ENCODE results near the gene OR9Q2.

OR9Q2 gene, protein sequence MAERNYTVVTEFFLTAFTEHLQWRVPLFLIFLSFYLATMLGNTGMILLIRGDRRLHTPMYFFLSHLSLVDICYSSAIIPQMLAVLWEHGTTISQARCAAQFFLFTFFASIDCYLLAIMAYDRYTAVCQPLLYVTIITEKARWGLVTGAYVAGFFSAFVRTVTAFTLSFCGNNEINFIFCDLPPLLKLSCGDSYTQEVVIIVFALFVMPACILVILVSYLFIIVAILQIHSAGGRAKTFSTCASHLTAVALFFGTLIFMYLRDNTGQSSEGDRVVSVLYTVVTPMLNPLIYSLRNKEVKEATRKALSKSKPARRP

DNA sequence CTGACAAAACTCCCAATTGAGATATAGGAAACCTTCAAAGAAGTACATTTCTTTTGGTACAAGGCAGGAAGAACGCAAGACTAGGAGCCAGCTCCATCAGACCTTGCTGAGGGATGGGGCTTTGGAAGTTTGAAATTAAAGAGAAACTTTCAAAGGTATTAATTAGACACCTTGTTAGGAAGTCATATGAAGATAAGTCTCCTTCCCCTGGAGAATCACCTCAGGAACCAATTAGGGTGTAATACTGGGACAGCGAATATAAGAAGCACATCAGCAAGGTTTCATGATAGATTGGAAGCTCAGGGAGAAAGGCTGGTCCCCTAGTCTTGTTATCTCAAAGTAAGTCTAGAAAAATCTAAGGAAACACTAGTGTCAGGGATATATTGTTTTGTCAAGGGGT is at the start of gene OR9Q2:
Gene OR9Q2, plus strand, starts transcription at position 301 of the 400 bp plus-strand sequence. CDS start 1,421 bp downstream, outside the sequence.
- H3K36me3 ChIP-seq (ENCODE audit: insufficient read depth) = no peaks in the 10 kb centered on the region
- TF ChIP-seq, protein P1, sequence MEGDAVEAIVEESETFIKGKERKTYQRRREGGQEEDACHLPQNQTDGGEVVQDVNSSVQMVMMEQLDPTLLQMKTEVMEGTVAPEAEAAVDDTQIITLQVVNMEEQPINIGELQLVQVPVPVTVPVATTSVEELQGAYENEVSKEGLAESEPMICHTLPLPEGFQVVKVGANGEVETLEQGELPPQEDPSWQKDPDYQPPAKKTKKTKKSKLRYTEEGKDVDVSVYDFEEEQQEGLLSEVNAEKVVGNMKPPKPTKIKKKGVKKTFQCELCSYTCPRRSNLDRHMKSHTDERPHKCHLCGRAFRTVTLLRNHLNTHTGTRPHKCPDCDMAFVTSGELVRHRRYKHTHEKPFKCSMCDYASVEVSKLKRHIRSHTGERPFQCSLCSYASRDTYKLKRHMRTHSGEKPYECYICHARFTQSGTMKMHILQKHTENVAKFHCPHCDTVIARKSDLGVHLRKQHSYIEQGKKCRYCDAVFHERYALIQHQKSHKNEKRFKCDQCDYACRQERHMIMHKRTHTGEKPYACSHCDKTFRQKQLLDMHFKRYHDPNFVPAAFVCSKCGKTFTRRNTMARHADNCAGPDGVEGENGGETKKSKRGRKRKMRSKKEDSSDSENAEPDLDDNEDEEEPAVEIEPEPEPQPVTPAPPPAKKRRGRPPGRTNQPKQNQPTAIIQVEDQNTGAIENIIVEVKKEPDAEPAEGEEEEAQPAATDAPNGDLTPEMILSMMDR (conservative IDR thresholded peaks at IDR 0.05; ENCODE audit: low read depth, low read length) = no peak

DNA sequence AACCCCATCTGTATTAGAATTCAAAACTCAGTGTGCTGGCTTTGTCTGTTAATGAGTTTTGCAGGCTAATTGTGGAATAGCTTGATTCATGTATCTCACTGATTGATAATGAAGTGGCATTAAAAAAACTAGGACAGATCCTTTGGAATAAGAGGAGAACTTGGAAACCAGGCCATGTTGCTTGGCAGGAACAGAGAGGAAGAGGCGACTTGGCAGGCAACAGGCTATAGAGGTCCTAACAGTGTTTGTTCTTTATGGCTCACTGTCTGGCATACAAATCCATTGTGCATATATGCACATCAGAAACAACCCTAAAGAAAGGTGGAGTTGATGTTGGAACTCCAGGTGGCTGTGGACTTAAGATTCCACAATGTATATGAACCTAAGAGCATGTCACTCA is 46.1 kb upstream of the OR9Q2 start:
- H3K4me2 ChIP-seq = no peak overlapping the region
- no peak overlapping the region for H3K9ac ChIP-seq
- H3K79me2 ChIP-seq (ENCODE audit: insufficient read depth, low read depth) = no peaks in the 10 kb centered on the region
- no peaks in the 10 kb centered on the region for H3K36me3 ChIP-seq (ENCODE audit: insufficient read depth)
- TF ChIP-seq, protein P1 (conservative IDR thresholded peaks at IDR 0.05; ENCODE audit: low read depth, low read length) = no peak
- no peaks in the 10 kb centered on the region for H3K4me1 ChIP-seq (ENCODE audit: low read depth, poor library complexity, severe bottlenecking)
- H2AFZ ChIP-seq (ENCODE audit: low read depth) = no peak overlapping the region
- H4K20me1 ChIP-seq (ENCODE audit: insufficient read depth) = no peaks in the 10 kb centered on the region
- H3K27me3 ChIP-seq (ENCODE audit: insufficient read depth, low read depth) = no peaks in the 10 kb centered on the region
- H3K27ac ChIP-seq = no peak overlapping the region
- H3K4me3 ChIP-seq (IDR thresholded peaks at IDR 0.05; ENCODE audit: insufficient read depth, low read depth, low read length) = no peak overlapping the region

More for the DNA sequence above, at the start of gene OR9Q2:
- Histone ChIP-seq H4K20me1 (ENCODE audit: insufficient read depth) (no peaks in the 10 kb centered on the region), H3K4me2 (no peak within 1 kb of the TSS), H3K79me2 (ENCODE audit: insufficient read depth, low read depth) (no peaks in the 10 kb centered on the region), H2AFZ (ENCODE audit: low read depth) (no peak within 1 kb of the TSS), H3K4me1 (ENCODE audit: low read depth, poor library complexity, severe bottlenecking) (peaks cover 11% of the 10 kb centered on the region), H3K9ac (no peak within 1 kb of the TSS), H3K27ac (no peak within 1 kb of the TSS), H3K27me3 (ENCODE audit: insufficient read depth, low read depth) (no peaks in the 10 kb centered on the region), H3K4me3 (IDR thresholded peaks at IDR 0.05; ENCODE audit: insufficient read depth, low read depth, low read length) (no peak within 1 kb of the TSS)

DNA sequence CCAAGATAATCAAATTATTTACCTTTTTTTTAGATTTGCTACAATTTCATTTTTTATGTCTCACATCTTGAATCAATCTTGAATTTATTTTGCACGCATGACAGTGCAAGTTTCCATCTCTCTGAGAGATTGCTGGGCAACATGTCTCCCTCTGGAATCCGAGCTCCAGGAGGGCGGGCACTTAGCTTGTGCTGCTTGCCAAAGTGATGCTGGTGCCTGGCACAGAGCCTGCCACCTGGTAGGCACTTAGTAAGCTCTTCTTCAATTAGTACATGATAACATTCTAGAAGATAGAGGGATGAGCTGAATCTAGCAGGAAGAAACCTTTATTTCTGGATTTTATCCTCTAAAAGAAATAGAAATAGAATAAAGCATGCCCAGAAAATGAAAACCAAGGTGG is 36.1 kb upstream of the OR9Q2 start:
- no peaks in the 10 kb centered on the region for H3K27me3 ChIP-seq (ENCODE audit: insufficient read depth, low read depth)
- no peaks in the 10 kb centered on the region for H3K79me2 ChIP-seq (ENCODE audit: insufficient read depth, low read depth)
- H2AFZ ChIP-seq (ENCODE audit: low read depth) = no peak overlapping the region
- TF ChIP-seq, protein P1 (conservative IDR thresholded peaks at IDR 0.05; ENCODE audit: low read depth, low read length) = no peak
- no peaks in the 10 kb centered on the region for H4K20me1 ChIP-seq (ENCODE audit: insufficient read depth)
- no peaks in the 10 kb centered on the region for H3K4me1 ChIP-seq (ENCODE audit: low read depth, poor library complexity, severe bottlenecking)
- H3K36me3 ChIP-seq (ENCODE audit: insufficient read depth) = no peaks in the 10 kb centered on the region
- H3K4me2 ChIP-seq = no peak overlapping the region
- no peak overlapping the region for H3K27ac ChIP-seq
- H3K9ac ChIP-seq = no peak overlapping the region
- no peak overlapping the region for H3K4me3 ChIP-seq (IDR thresholded peaks at IDR 0.05; ENCODE audit: insufficient read depth, low read depth, low read length)

DNA sequence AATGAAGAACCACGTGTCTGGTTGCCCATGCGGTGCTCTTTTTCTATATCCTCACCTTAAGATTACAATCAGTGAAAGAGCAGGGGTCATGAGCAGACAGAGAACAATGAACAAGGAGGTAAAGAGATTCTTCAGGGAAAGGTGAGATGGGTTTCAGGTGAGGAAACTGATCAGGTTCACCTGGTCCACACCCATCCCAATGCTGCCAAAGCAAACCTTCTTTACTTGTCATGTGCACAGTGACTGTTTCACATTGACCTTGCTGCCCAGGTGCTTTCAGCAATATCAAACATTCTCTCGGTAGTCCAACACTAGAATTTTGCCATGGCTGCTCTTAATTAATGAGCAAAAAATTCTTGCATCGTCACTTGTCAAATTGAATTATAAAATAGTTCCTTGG is 24.5 kb upstream of the OR9Q2 start:
- Histone ChIP-seq H3K36me3 (ENCODE audit: insufficient read depth) (no peaks in the 10 kb centered on the region), H3K4me2 (no peak overlapping the region), H2AFZ (ENCODE audit: low read depth) (no peak overlapping the region), H3K27ac (no peak overlapping the region), H3K27me3 (ENCODE audit: insufficient read depth, low read depth) (no peaks in the 10 kb centered on the region), H4K20me1 (ENCODE audit: insufficient read depth) (no peaks in the 10 kb centered on the region), H3K4me1 (ENCODE audit: low read depth, poor library complexity, severe bottlenecking) (no peaks in the 10 kb centered on the region), H3K4me3 (IDR thresholded peaks at IDR 0.05; ENCODE audit: insufficient read depth, low read depth, low read length) (no peak overlapping the region), H3K79me2 (ENCODE audit: insufficient read depth, low read depth) (no peaks in the 10 kb centered on the region), H3K9ac (no peak overlapping the region)
- TF ChIP-seq, protein P1 (conservative IDR thresholded peaks at IDR 0.05; ENCODE audit: low read depth, low read length) = no peak
